ENCODE measurements around the gene MRPL1.
A peak's percentile ranks its signal among the peaks of the same experiment; 100 is the strongest.

Gene MRPL1

DNA sequence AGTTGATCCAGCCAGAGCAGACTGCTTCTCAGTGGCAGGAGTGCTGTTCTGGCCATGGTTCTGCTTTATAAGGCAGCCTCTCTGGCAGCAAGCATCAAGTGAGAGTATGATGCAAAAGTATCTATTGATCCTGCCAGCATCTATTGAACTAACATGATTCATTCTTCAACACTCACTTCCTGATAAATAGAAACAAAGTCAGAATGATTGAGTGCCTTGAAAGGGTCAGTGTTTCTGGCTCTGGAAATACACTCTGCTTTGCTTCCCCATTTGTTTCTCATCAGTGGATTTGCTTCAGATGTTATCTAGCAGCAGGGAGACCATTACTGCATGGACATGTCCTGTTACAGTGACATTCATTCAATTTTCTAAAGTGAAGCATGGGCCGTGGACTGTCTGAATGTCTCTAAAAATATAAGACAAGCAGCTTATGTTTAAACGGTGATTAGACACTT lies 128.3 kb downstream of the MRPL1 start:
- WGBS (ENCODE audit: extremely low coverage, insufficient coverage, insufficient read length) = no CpG with 5 or more reads among the region's 2 CpGs
- H3K27me3 ChIP-seq (ENCODE audit: insufficient read depth, low read length) = no peaks in the 10 kb centered on the region
- no peak overlapping the region for H2BK5ac ChIP-seq (ENCODE audit: low read depth, low read length, poor library complexity)
- H3K9ac ChIP-seq (ENCODE audit: low read length) = no peak overlapping the region
- no peak overlapping the region for H3K4me2 ChIP-seq (ENCODE audit: low read length)
- H3K27ac ChIP-seq (ENCODE audit: low read depth, low read length) = no peak overlapping the region
- H3K36me3 ChIP-seq (ENCODE audit: control insufficient read depth in 1 of 2, insufficient read depth in 2 of 2, low read length in 2 of 2) = no peaks in the 10 kb centered on the region
- no peak overlapping the region for H2AFZ ChIP-seq (ENCODE audit: insufficient read depth, low read length, poor library complexity)
- no peak overlapping the region for H3K23ac ChIP-seq (ENCODE audit: low read length)
- H2BK120ac ChIP-seq (ENCODE audit: insufficient read depth, low read length, poor library complexity) = no peak overlapping the region
- H3K14ac ChIP-seq (ENCODE audit: low read length) = no peak overlapping the region
- peaks cover 3% of the 10 kb centered on the region in 2 experiments for H3K4me1 ChIP-seq (ENCODE audit: control insufficient read depth in 1 of 2, insufficient read depth in 2 of 2, low read length in 2 of 2)
- no peak overlapping the region for H3K4ac ChIP-seq (ENCODE audit: low read depth, low read length)
- H3K79me1 ChIP-seq (ENCODE audit: low read length) = no peaks in the 10 kb centered on the region
- no peak overlapping the region for H2AK5ac ChIP-seq (ENCODE audit: low read length)
- H4K91ac ChIP-seq (ENCODE audit: low read depth, low read length) = no peak overlapping the region
- H4K12ac ChIP-seq (ENCODE audit: low read depth, low read length) = no peak overlapping the region
- no peak overlapping the region for H4K8ac ChIP-seq (ENCODE audit: low read depth, low read length)
- H3K9me3 ChIP-seq (ENCODE audit: insufficient read depth, low read depth, low read length) = no peaks in the 10 kb centered on the region
- no peak overlapping the region for H3K4me3 ChIP-seq (ENCODE audit: low read depth, low read length)
- no peak overlapping the region for H2BK12ac ChIP-seq (ENCODE audit: low read length)
- H3K79me2 ChIP-seq (ENCODE audit: control insufficient read depth, insufficient read depth, low read length, poor library complexity) = no peaks in the 10 kb centered on the region
- no peak overlapping the region for H3K18ac ChIP-seq (ENCODE audit: low read length)
- no peak for DNase-seq

DNA sequence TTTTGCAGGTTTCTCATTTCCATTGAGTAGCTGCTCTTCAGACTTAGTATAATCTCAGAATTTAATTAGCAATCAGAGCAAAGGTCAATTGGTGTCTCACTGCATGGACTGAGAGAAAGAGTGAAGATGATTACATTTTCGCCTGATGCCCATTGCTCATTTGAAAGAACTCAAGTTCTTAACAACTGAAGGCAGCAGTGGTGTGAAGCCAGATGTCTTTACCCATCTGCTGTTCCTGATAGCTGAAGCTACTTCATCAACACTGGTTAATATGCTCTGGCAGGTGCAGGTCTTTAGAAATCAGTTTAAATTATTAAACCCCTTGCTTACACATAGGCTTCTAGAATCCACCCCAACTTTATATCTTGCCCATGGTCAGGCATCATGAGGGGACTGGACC lies 130.0 kb downstream of the MRPL1 start:
- no peak overlapping the region for H4K12ac ChIP-seq (ENCODE audit: low read depth, low read length)
- H3K18ac ChIP-seq (ENCODE audit: low read length) = no peak overlapping the region
- H3K27ac ChIP-seq (ENCODE audit: low read depth, low read length) = no peak overlapping the region
- no peak overlapping the region for H2BK120ac ChIP-seq (ENCODE audit: insufficient read depth, low read length, poor library complexity)
- H3K79me1 ChIP-seq (ENCODE audit: low read length) = no peaks in the 10 kb centered on the region
- H3K27me3 ChIP-seq (ENCODE audit: insufficient read depth, low read length) = no peaks in the 10 kb centered on the region
- no peaks in the 10 kb centered on the region for H3K79me2 ChIP-seq (ENCODE audit: control insufficient read depth, insufficient read depth, low read length, poor library complexity)
- no peak overlapping the region for H3K4me3 ChIP-seq (ENCODE audit: low read depth, low read length)
- peaks cover 3% of the 10 kb centered on the region in 2 experiments for H3K4me1 ChIP-seq (ENCODE audit: control insufficient read depth in 1 of 2, insufficient read depth in 2 of 2, low read length in 2 of 2)
- no peak for DNase-seq
- H2BK12ac ChIP-seq (ENCODE audit: low read length) = no peak overlapping the region
- no CpG with 5 or more reads among the region's 1 CpG for WGBS (ENCODE audit: extremely low coverage, insufficient coverage, insufficient read length)
- no peak overlapping the region for H3K23ac ChIP-seq (ENCODE audit: low read length)
- no peak overlapping the region for H3K9ac ChIP-seq (ENCODE audit: low read length)
- H3K14ac ChIP-seq (ENCODE audit: low read length) = no peak overlapping the region
- H2AK5ac ChIP-seq (ENCODE audit: low read length) = no peak overlapping the region
- H2BK5ac ChIP-seq (ENCODE audit: low read depth, low read length, poor library complexity) = no peak overlapping the region
- no peak overlapping the region for H3K4me2 ChIP-seq (ENCODE audit: low read length)
- no peaks in the 10 kb centered on the region for H3K36me3 ChIP-seq (ENCODE audit: control insufficient read depth in 1 of 2, insufficient read depth in 2 of 2, low read length in 2 of 2)
- H3K9me3 ChIP-seq (ENCODE audit: insufficient read depth, low read depth, low read length) = no peaks in the 10 kb centered on the region
- H4K8ac ChIP-seq (ENCODE audit: low read depth, low read length) = no peak overlapping the region
- no peak overlapping the region for H3K4ac ChIP-seq (ENCODE audit: low read depth, low read length)
- no peak overlapping the region for H4K91ac ChIP-seq (ENCODE audit: low read depth, low read length)
- H2AFZ ChIP-seq (ENCODE audit: insufficient read depth, low read length, poor library complexity) = no peak overlapping the region

DNA sequence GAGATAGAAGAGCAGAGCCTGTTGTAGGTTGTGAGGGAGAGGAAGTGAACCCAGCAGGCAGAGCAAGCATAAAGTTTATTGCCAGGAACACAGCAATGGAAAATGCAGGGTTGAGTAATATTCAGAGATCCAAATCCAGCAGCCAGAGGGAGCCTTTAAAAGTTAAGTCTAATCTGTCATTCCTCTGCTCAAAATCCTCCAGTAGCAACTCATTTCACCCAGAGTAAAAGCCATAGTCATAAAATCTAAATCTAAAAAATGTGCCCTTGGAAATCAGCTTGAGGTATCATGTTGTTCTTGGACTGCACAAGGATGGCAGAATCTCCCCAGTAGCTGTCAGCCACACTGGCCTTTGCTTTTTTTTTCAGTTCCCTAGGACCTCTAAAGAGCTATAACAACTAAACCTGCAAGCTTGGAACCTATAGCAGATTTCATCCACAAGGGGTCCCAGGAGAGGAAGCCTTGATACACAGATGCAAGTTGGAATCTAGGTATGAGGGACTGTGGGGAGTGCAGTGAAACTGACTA lies 131.6 kb downstream of the MRPL1 start:
- Histone ChIP-seq H3K18ac (ENCODE audit: low read length) (no peak overlapping the region), H4K91ac (ENCODE audit: low read depth, low read length) (no peak overlapping the region), H3K79me2 (ENCODE audit: control insufficient read depth, insufficient read depth, low read length, poor library complexity) (no peaks in the 10 kb centered on the region), H3K4ac (ENCODE audit: low read depth, low read length) (no peak overlapping the region), H3K23ac (ENCODE audit: low read length) (no peak overlapping the region), H3K4me1 (ENCODE audit: control insufficient read depth in 1 of 2, insufficient read depth in 2 of 2, low read length in 2 of 2) (peaks cover 3% of the 10 kb centered on the region in 2 experiments), H2BK5ac (ENCODE audit: low read depth, low read length, poor library complexity) (no peak overlapping the region), H3K27me3 (ENCODE audit: insufficient read depth, low read length) (no peaks in the 10 kb centered on the region), H2BK120ac (ENCODE audit: insufficient read depth, low read length, poor library complexity) (no peak overlapping the region), H3K79me1 (ENCODE audit: low read length) (no peaks in the 10 kb centered on the region), H3K27ac (ENCODE audit: low read depth, low read length) (no peak overlapping the region), H4K12ac (ENCODE audit: low read depth, low read length) (no peak overlapping the region), H2AFZ (ENCODE audit: insufficient read depth, low read length, poor library complexity) (no peak overlapping the region), H4K8ac (ENCODE audit: low read depth, low read length) (no peak overlapping the region), H3K36me3 (ENCODE audit: control insufficient read depth in 1 of 2, insufficient read depth in 2 of 2, low read length in 2 of 2) (no peaks in the 10 kb centered on the region), H3K9me3 (ENCODE audit: insufficient read depth, low read depth, low read length) (no peaks in the 10 kb centered on the region), H3K4me3 (ENCODE audit: low read depth, low read length) (no peak overlapping the region), H2BK12ac (ENCODE audit: low read length) (no peak overlapping the region), H3K14ac (ENCODE audit: low read length) (no peak overlapping the region), H3K9ac (ENCODE audit: low read length) (no peak overlapping the region), H2AK5ac (ENCODE audit: low read length) (no peak overlapping the region), H3K4me2 (ENCODE audit: low read length) (no peak overlapping the region)
- DNase-seq = peak; percentile 45 to 72

DNA sequence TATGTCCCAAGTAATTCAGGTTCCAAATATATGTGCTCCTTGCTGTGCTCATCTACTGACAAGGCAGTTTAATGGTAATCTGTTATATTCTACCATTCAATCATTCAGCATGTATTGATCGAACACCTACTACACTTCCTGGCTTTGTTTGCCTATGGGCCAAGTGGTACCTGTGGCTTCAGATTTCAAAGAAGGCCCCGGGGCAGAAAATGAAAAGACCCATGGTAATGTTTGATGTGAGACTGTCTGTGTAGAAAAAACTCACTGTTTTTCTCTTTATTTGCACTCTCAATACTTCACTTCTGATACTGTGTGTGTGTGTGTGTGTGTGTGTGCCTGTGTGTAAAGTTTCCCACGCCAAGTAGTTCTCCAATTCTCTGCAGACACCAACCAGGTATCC lies 133.4 kb downstream of the MRPL1 start:
- Histone ChIP-seq H3K79me2 (ENCODE audit: control insufficient read depth, insufficient read depth, low read length, poor library complexity) (no peaks in the 10 kb centered on the region), H3K27ac (ENCODE audit: low read depth, low read length) (no peak overlapping the region), H2AFZ (ENCODE audit: insufficient read depth, low read length, poor library complexity) (no peak overlapping the region), H3K36me3 (ENCODE audit: control insufficient read depth in 1 of 2, insufficient read depth in 2 of 2, low read length in 2 of 2) (no peaks in the 10 kb centered on the region), H3K27me3 (ENCODE audit: insufficient read depth, low read length) (no peaks in the 10 kb centered on the region), H3K4me2 (ENCODE audit: low read length) (no peak overlapping the region), H3K18ac (ENCODE audit: low read length) (no peak overlapping the region), H4K91ac (ENCODE audit: low read depth, low read length) (no peak overlapping the region), H3K4ac (ENCODE audit: low read depth, low read length) (no peak overlapping the region), H3K79me1 (ENCODE audit: low read length) (no peaks in the 10 kb centered on the region), H3K9me3 (ENCODE audit: insufficient read depth, low read depth, low read length) (no peaks in the 10 kb centered on the region), H4K8ac (ENCODE audit: low read depth, low read length) (no peak overlapping the region), H2AK5ac (ENCODE audit: low read length) (no peak overlapping the region), H2BK12ac (ENCODE audit: low read length) (no peak overlapping the region), H4K12ac (ENCODE audit: low read depth, low read length) (no peak overlapping the region), H3K4me3 (ENCODE audit: low read depth, low read length) (no peak overlapping the region), H3K23ac (ENCODE audit: low read length) (no peak overlapping the region), H2BK120ac (ENCODE audit: insufficient read depth, low read length, poor library complexity) (no peak overlapping the region), H3K9ac (ENCODE audit: low read length) (no peak overlapping the region), H3K4me1 (ENCODE audit: control insufficient read depth in 1 of 2, insufficient read depth in 2 of 2, low read length in 2 of 2) (peaks cover 3% of the 10 kb centered on the region in 2 experiments), H2BK5ac (ENCODE audit: low read depth, low read length, poor library complexity) (no peak overlapping the region), H3K14ac (ENCODE audit: low read length) (no peak overlapping the region)
- WGBS (ENCODE audit: extremely low coverage, insufficient coverage, insufficient read length) = no CpG with 5 or more reads among the region's 3 CpGs
- no peak for DNase-seq
